OCI-LY7 (cell line): ENCODE measurements around the gene SLC24A4. TPM values are rescaled to one million over a fixed set of nuclear protein-coding genes. Genes with fewer than 3 reads are reported as not detected.

Experiments used
- BruUV-seq: library from RNA; stranded (reverse); fragments of 400-500 nt; replicated peaks from 2 replicates; lab custom pipeline; 2021; lab: Mats Ljungman, UMichigan
- CTCF ChIA-PET: fragments of 300-600 bp; sonication (Branson Sonifier 250); formaldehyde crosslinking; loops from one replicate; lab custom pipeline; 2022; ENCODE audit warnings: antibody characterized with exemption; ENCODE audit not compliant: unreplicated experiment; lab: Charles Lee
- POLR2A ChIA-PET: fragments of 300-600 bp; sonication (Branson Sonifier 250); formaldehyde crosslinking; loops from one replicate; lab custom pipeline; 2022; ENCODE audit warnings: antibody characterized with exemption; lab: Charles Lee
- DNase-seq: peaks from one replicate; pipeline ENCODE4 v3.0.0-alpha.2; 2015; ENCODE audit warnings: low spot score
- H2AFZ ChIP-seq: fragments of 200-600 bp; sonication (generic), shearing (Covaris generic); 2 replicates; pipeline ENCODE4 v1.6.1; 2014; ENCODE audit warnings: mild to moderate bottlenecking, antibody characterized with exemption, low read length, moderate library complexity
- H3K27ac ChIP-seq: fragments of 200-600 bp; sonication (generic); 2 replicates; pipeline ENCODE4 v1.5.1; 2014; ENCODE audit warnings: mixed run types, low read depth, mild to moderate bottlenecking, moderate library complexity, low read length, inconsistent platforms; ENCODE audit not compliant: poor library complexity, severe bottlenecking
- H3K36me3 ChIP-seq: fragments of 200-600 bp; sonication (generic); 2 replicates; pipeline ENCODE4 v1.6.1; 2014; ENCODE audit warnings: mild to moderate bottlenecking, antibody characterized with exemption, low read length, moderate library complexity, mixed read lengths; ENCODE audit not compliant: insufficient read depth
- H3K4me1 ChIP-seq: fragments of 200-600 bp; sonication (generic); 2 replicates; pipeline ENCODE4 v1.5.1; 2014; ENCODE audit warnings: mild to moderate bottlenecking, low read length; ENCODE audit not compliant: insufficient read depth, poor library complexity, severe bottlenecking
- H3K4me2 ChIP-seq: fragments of 200-600 bp; sonication (generic); 2 replicates; pipeline ENCODE4 v1.6.1; 2014; ENCODE audit warnings: mild to moderate bottlenecking, low read length
- H3K4me3 ChIP-seq: fragments of 200-600 bp; sonication (generic); 2 replicates; pipeline ENCODE4 v1.5.1; 2014; ENCODE audit warnings: mild to moderate bottlenecking, low read depth, low read length; ENCODE audit not compliant: poor library complexity, severe bottlenecking
- H3K79me2 ChIP-seq: fragments of 200-600 bp; sonication (generic); 2 replicates; pipeline ENCODE4 v1.6.1; 2016; ENCODE audit warnings: low read depth, mild to moderate bottlenecking, low read length, moderate library complexity, mixed read lengths; ENCODE audit not compliant: insufficient read depth
- H3K9me2 ChIP-seq: fragments of 200-600 bp; sonication (generic); 2 replicates; pipeline ENCODE4 v1.6.1; 2016; ENCODE audit warnings: mild to moderate bottlenecking, low read length, mixed read lengths; ENCODE audit not compliant: insufficient read depth
- H3K9me3 ChIP-seq: fragments of 200-600 bp; sonication (generic); 2 replicates; pipeline ENCODE4 v1.6.1; 2014; ENCODE audit warnings: mild to moderate bottlenecking, mixed run types, low read length, mixed read lengths
- H4K20me1 ChIP-seq: fragments of 200-600 bp; sonication (generic); 2 replicates; pipeline ENCODE4 v1.6.1; 2014; ENCODE audit warnings: mild to moderate bottlenecking, antibody characterized with exemption, low read length, moderate library complexity, mixed read lengths; ENCODE audit not compliant: insufficient read depth
- CTCF ChIP-seq: fragments of 200-600 bp; sonication (generic); conservative IDR thresholded peaks from 2 replicates; pipeline ENCODE4 v1.5.1; 2014; ENCODE audit warnings: mild to moderate bottlenecking, antibody characterized with exemption, low read length, moderate library complexity, mixed read lengths
- EZH2phosphoT487 ChIP-seq: fragments of 200-600 bp; sonication (generic); IDR thresholded peaks from 2 replicates; pipeline ENCODE4 v1.6.1; 2018; ENCODE audit warnings: low read depth, borderline replicate concordance, mild to moderate bottlenecking, mixed run types, antibody characterized with exemption, low read length, moderate library complexity, mixed read lengths
- intact Hi-C: fragments of 100-400 bp; cut with micrococcal nuclease; formaldehyde crosslinking; loops from one replicate; pipeline ENCODE4 v1.10.0; 2022; ENCODE audit not compliant: unreplicated experiment
- total RNA-seq, 2 experiments: library from RNA; depleted of rRNA in 1 of 2; stranded (reverse); fragments of >200 nt in 1 of 2; shearing (Covaris generic) in 1 of 2; gene quantifications; 2 replicates each; pipeline ENCODE4 v1.2.3, GENCODE V29; 2014 to 2022

Gene SLC24A4
- total RNA-seq, 2 experiments from 2014 or later, result not detected

- H3K79me2 ChIP-seq, result no peaks in the 10 kb centered on the region
Measured at GRCh38 chr14:92451755-92452154, 128.8 kb downstream of the SLC24A4 start.

GRCh38 chr14:92452471-92452870, 129.5 kb downstream of the SLC24A4 start:
- H3K9me3 ChIP-seq, result no peaks in the 10 kb centered on the region
- H3K4me1 ChIP-seq, result no peaks in the 10 kb centered on the region
- no peak for DNase-seq
- no peak overlapping the region for H3K27ac ChIP-seq
- no peak overlapping the region for H3K4me3 ChIP-seq
- no TSS peak for BruUV-seq
- no peak overlapping the region for H3K4me2 ChIP-seq
- ChIA-PET CTCF (no interaction called here), POLR2A (no interaction called here)
- no peaks in the 10 kb centered on the region for H3K79me2 ChIP-seq
- H4K20me1 ChIP-seq, result no peaks in the 10 kb centered on the region
- H3K9me2 ChIP-seq, result no peaks in the 10 kb centered on the region
- H3K36me3 ChIP-seq, result no peaks in the 10 kb centered on the region
- H2AFZ ChIP-seq, result no peak overlapping the region
- intact Hi-C loops, result no loop called here
- no peak for TF ChIP-seq CTCF
- TF ChIP-seq EZH2phosphoT487, result no peak

More at GRCh38 chr14:92451755-92452154, 128.8 kb downstream of the SLC24A4 start:
- Histone ChIP-seq H3K9me2 (no peaks in the 10 kb centered on the region), H3K27ac (no peak overlapping the region), H3K4me2 (no peak overlapping the region), H2AFZ (no peak overlapping the region), H3K36me3 (no peaks in the 10 kb centered on the region), H3K4me1 (no peaks in the 10 kb centered on the region), H4K20me1 (no peaks in the 10 kb centered on the region), H3K9me3 (no peaks in the 10 kb centered on the region), H3K4me3 (no peak overlapping the region)
- TF ChIP-seq EZH2phosphoT487 (no peak), CTCF (no peak)
- POLR2A ChIA-PET, result no interaction called here
- intact Hi-C loops, result no loop called here
- DNase-seq, result no peak
- BruUV-seq, result no TSS peak
- CTCF ChIA-PET, result no interaction called here

DNA sequence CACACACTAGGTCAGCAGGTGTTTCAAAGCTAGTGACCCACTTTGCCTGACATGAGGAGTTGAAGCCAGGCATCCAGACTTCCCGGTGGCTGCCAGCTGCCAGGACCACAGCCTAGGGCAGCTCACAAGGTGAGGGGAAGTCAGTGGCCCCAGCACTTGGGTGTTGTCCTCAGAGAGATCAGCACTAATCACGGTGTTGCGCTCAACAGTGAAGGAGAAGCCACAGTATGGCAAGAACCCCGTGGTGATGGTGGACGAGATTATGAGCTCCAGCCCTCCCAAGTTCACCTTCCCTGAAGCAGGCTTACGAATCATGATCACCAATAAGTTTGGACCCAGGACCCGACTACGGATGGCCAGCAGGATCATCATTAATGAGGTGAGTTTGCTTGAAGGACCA, 130.7 kb downstream of the SLC24A4 start:
- H2AFZ ChIP-seq, result no peak overlapping the region

More for the DNA sequence above, 130.7 kb downstream of the SLC24A4 start:
- CTCF ChIA-PET, result no interaction called here
- Histone ChIP-seq H3K9me2 (no peaks in the 10 kb centered on the region), H3K36me3 (no peaks in the 10 kb centered on the region), H3K4me1 (no peaks in the 10 kb centered on the region), H3K79me2 (no peaks in the 10 kb centered on the region), H3K9me3 (no peaks in the 10 kb centered on the region), H3K4me3 (no peak overlapping the region), H4K20me1 (no peaks in the 10 kb centered on the region), H3K4me2 (no peak overlapping the region), H3K27ac (no peak overlapping the region)
- TF ChIP-seq EZH2phosphoT487 (no peak), CTCF (no peak)
- POLR2A ChIA-PET, result no interaction called here
- no TSS peak for BruUV-seq
- intact Hi-C loops, result no loop called here
- no peak for DNase-seq
